ENCODE measurements around the gene NTF3. TPM values are rescaled to one million over a fixed set of nuclear protein-coding genes. Genes with fewer than 3 reads are reported as not detected.

NTF3 gene
- total RNA-seq, 6 experiments from 2014 or later, result 1.1 to 4.0 (median 2.6) TPM

DNA sequence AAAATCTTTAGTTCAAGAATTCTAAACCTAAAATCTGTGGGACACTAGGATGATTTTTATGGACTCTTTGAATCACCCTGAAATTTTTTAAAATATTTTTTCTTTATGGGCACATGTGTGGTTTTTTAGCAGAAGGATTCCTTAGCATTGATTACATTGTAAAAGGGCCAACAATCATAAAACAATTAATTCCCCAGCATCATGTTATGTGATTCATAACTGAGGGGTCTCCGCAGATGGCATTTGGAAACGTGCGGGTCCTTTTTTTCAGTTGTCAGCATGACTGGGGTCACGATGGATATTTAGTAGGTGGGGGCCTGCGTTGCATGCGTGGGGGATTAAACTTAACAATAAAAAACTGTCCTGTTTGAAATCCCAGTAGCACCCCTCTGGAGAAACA, 52.5 kb downstream of the NTF3 start:
- Histone ChIP-seq H3K9me3 (no peaks in the 10 kb centered on the region), H3K27me3 (no peaks in the 10 kb centered on the region), H3K4me3 (no peak overlapping the region), H3K36me3 (no peaks in the 10 kb centered on the region), H3K4me1 (no peaks in the 10 kb centered on the region), H3K27ac (no peak overlapping the region)
- ATAC-seq, result no peak
- WGBS (ENCODE audit: insufficient coverage, low coverage, low lambda C conversion rate, missing lambda C conversion rate), result 98% methylated on average over 6 of the region's 6 CpGs
- no peak for DNase-seq
- intact Hi-C loops (cut with DNase I), result no loop called here
- no peak for TF ChIP-seq POLR2A (IDR thresholded peaks at IDR 0.05)
- TF ChIP-seq, protein P1, sequence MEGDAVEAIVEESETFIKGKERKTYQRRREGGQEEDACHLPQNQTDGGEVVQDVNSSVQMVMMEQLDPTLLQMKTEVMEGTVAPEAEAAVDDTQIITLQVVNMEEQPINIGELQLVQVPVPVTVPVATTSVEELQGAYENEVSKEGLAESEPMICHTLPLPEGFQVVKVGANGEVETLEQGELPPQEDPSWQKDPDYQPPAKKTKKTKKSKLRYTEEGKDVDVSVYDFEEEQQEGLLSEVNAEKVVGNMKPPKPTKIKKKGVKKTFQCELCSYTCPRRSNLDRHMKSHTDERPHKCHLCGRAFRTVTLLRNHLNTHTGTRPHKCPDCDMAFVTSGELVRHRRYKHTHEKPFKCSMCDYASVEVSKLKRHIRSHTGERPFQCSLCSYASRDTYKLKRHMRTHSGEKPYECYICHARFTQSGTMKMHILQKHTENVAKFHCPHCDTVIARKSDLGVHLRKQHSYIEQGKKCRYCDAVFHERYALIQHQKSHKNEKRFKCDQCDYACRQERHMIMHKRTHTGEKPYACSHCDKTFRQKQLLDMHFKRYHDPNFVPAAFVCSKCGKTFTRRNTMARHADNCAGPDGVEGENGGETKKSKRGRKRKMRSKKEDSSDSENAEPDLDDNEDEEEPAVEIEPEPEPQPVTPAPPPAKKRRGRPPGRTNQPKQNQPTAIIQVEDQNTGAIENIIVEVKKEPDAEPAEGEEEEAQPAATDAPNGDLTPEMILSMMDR (IDR thresholded peaks at IDR 0.05), result no peak

- ATAC-seq, result no peak
- TF ChIP-seq, protein P1 (IDR thresholded peaks at IDR 0.05), result no peak
- TF ChIP-seq POLR2A (IDR thresholded peaks at IDR 0.05), result no peak
- Histone ChIP-seq H3K27ac (no peak overlapping the region), H3K36me3 (no peaks in the 10 kb centered on the region), H3K9me3 (no peaks in the 10 kb centered on the region), H3K4me1 (no peaks in the 10 kb centered on the region), H3K4me3 (no peak overlapping the region), H3K27me3 (no peaks in the 10 kb centered on the region)
- intact Hi-C loops (cut with DNase I), result no loop called here
- WGBS (ENCODE audit: insufficient coverage, low coverage, low lambda C conversion rate, missing lambda C conversion rate), result 48% methylated on average over 3 of the region's 4 CpGs
- no peak for DNase-seq
These were observed 53.5 kb downstream of the NTF3 start for GRCh38 chr12:5485454-5485853.

- ATAC-seq, result no peak
- H3K36me3 ChIP-seq, result no peaks in the 10 kb centered on the region
- DNase-seq, result no peak
- no peaks in the 10 kb centered on the region for H3K9me3 ChIP-seq
- no peaks in the 10 kb centered on the region for H3K4me1 ChIP-seq
- TF ChIP-seq, protein P1 (IDR thresholded peaks at IDR 0.05), result no peak
- TF ChIP-seq POLR2A (IDR thresholded peaks at IDR 0.05), result no peak
- no peaks in the 10 kb centered on the region for H3K27me3 ChIP-seq
- intact Hi-C loops (cut with DNase I), result no loop called here
- H3K4me3 ChIP-seq, result no peak overlapping the region
- WGBS (ENCODE audit: insufficient coverage, low coverage, low lambda C conversion rate, missing lambda C conversion rate), result 57% methylated on average over 1 of the region's 7 CpGs
- no peak overlapping the region for H3K27ac ChIP-seq
These were observed 55.2 kb downstream of the NTF3 start for GRCh38 chr12:5487076-5487475.

GRCh38 chr12:5487948-5488625, 56.2 kb downstream of the NTF3 start:
- intact Hi-C loops (cut with DNase I), result no loop called here
- Histone ChIP-seq H3K27me3 (no peaks in the 10 kb centered on the region), H3K27ac (no peak overlapping the region), H3K36me3 (no peaks in the 10 kb centered on the region), H3K4me1 (no peaks in the 10 kb centered on the region), H3K4me3 (no peak overlapping the region), H3K9me3 (no peaks in the 10 kb centered on the region)
- no peak for DNase-seq
- TF ChIP-seq, protein P1 (IDR thresholded peaks at IDR 0.05), result no peak
- no peak for TF ChIP-seq POLR2A (IDR thresholded peaks at IDR 0.05)
- 78% methylated on average over 3 of the region's 6 CpGs for WGBS (ENCODE audit: insufficient coverage, low coverage, low lambda C conversion rate, missing lambda C conversion rate)
- no peak for ATAC-seq

- ATAC-seq (peak in 1 of 4 donors; percentile 24), DNase-seq (no peak)
- no peaks in the 10 kb centered on the region for H3K36me3 ChIP-seq
- no peak overlapping the region for H3K4me3 ChIP-seq
- no peak overlapping the region for H3K27ac ChIP-seq
- no peaks in the 10 kb centered on the region for H3K4me1 ChIP-seq
- TF ChIP-seq, protein P1 (IDR thresholded peaks at IDR 0.05), result no peak
- no peak for TF ChIP-seq POLR2A (IDR thresholded peaks at IDR 0.05)
- H3K27me3 ChIP-seq, result no peaks in the 10 kb centered on the region
- WGBS (ENCODE audit: insufficient coverage, low coverage, low lambda C conversion rate, missing lambda C conversion rate), result 50% methylated on average over 2 of the region's 2 CpGs
- no peaks in the 10 kb centered on the region for H3K9me3 ChIP-seq
- intact Hi-C loops (cut with DNase I), result no loop called here
These were observed 56.7 kb downstream of the NTF3 start for GRCh38 chr12:5488626-5488955.

Data from right lobe of liver (tissue), 6 donors.